ENCODE data around the gene TRIM59. TPM values are rescaled to one million over a fixed set of nuclear protein-coding genes. Genes with fewer than 3 reads are reported as not detected.
A peak's percentile ranks its signal among the peaks of the same experiment; 100 is the strongest.

TRIM59 gene
- total RNA-seq, 1 donor, result 22.1 TPM

DNA sequence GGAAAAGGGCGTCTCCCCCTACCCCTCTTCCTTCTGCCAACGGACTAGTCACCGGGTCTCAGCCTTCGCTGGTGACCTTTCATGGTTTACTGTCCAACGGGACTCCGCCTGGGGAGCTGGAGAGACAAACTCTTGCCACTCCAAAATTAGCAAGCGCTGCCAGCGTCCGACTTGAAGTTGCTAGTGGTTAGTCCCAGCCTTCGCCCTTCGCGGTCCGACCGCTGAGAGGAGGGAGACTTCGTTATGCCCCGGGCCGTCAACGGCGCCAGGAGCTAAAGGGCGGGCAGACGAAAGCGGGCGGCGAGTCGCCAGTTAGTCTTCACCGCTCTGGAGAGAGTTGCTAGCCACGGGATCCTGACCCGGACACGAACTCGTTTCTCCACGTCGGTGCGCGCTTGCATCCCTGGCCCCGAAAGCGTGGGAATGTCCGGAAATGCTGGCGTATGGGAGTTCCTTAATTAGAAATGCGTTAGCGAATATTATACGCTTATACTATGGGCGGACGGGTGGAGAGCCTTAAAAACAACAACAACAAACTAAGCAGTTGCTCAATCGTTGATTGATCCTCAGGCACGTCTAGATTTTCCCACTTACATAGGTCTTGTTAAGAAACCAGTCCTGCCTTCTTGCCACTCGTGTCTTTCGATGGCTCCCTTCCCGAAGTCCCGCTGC is 49.4 kb downstream of the TRIM59 start:
- DNase-seq (ENCODE audit: insufficient read length, low spot score, missing footprints), result peak; percentile 60
- peak overlapping the region; percentile 99 for H2AFZ ChIP-seq (ENCODE audit: low read length)
- H3K4me1 ChIP-seq (ENCODE audit: insufficient read depth, low read length), result peaks cover 31% of the 10 kb centered on the region
- H3K27ac ChIP-seq (ENCODE audit: low read depth, low read length), result peak overlapping the region; percentile 94
- no peaks in the 10 kb centered on the region for H3K9me3 ChIP-seq (ENCODE audit: low read depth, low read length)
- H3K27me3 ChIP-seq (ENCODE audit: insufficient read depth, low read length), result no peaks in the 10 kb centered on the region
- no peaks in the 10 kb centered on the region for H4K20me1 ChIP-seq (ENCODE audit: insufficient read depth, low read length)
- H3K4me2 ChIP-seq (ENCODE audit: insufficient read depth, low read length), result peak overlapping the region; percentile 95
- TF ChIP-seq, protein P1, sequence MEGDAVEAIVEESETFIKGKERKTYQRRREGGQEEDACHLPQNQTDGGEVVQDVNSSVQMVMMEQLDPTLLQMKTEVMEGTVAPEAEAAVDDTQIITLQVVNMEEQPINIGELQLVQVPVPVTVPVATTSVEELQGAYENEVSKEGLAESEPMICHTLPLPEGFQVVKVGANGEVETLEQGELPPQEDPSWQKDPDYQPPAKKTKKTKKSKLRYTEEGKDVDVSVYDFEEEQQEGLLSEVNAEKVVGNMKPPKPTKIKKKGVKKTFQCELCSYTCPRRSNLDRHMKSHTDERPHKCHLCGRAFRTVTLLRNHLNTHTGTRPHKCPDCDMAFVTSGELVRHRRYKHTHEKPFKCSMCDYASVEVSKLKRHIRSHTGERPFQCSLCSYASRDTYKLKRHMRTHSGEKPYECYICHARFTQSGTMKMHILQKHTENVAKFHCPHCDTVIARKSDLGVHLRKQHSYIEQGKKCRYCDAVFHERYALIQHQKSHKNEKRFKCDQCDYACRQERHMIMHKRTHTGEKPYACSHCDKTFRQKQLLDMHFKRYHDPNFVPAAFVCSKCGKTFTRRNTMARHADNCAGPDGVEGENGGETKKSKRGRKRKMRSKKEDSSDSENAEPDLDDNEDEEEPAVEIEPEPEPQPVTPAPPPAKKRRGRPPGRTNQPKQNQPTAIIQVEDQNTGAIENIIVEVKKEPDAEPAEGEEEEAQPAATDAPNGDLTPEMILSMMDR (IDR thresholded peaks at IDR 0.05; ENCODE audit: extremely low read depth, low read depth, low read length), result no peak
- H3K79me2 ChIP-seq (ENCODE audit: insufficient read depth, low read length), result peaks cover 88% of the 10 kb centered on the region
- H3K36me3 ChIP-seq (ENCODE audit: insufficient read depth, low read length), result no peaks in the 10 kb centered on the region
- peak overlapping the region; percentile 93 for H3K4me3 ChIP-seq (ENCODE audit: insufficient read depth, low read length)

DNA sequence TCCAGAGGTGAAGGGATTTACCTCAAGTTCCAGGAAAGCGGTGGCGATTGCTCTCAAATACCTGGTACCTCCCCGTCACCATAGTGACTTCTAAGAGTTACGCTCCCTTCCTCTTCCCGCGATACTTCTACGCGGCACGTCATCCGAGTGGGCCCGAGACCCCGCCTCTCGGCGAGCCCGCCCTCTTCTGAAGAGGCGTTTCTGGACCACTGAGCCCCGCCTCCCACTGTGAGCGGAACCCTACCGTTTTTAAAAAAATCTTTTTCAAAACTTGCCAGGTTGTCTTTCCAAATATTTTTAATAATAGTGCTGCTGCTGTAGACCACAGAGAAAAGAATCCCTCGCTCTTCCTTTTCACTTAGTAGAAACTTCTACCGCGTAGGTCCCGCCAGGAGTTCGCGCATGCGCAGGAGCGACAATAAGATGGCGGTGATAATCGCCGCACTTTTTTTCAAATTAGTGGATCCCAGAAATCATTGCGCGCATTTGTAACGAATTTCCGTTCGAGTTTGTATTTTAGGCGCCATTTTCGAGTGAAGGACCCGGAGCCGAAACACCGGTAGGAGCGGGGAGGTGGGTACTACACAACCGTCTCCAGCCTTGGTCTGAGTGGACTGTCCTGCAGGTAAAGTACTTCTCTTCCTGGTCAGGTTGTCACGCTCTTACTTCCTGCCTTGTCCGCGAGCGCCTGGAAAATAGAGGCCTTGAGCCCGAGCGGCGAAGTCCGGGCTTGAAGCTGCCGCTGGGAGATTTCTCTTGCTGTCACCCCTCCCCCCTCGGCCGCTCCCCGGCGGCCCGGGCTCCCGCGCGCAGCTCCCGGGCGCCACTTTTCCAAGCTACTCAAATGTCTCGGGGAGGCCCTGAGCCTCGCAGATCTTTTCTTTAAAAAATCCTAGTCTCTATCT is 50.2 kb downstream of the TRIM59 start, which contains the start of the genes IFT80 and SMC4:
Gene IFT80 (minus strand): TSS at position 101 of the 905 bp plus-strand sequence. CDS start 14,625 bp downstream, outside the sequence.
Gene SMC4 (plus strand): TSS at position 526 of the 905 bp plus-strand sequence. CDS start 1,177 bp downstream, outside the sequence.
- Histone ChIP-seq H2AFZ (ENCODE audit: low read length) (peak within 1 kb of the TSS; percentile 99), H4K20me1 (ENCODE audit: insufficient read depth, low read length) (no peaks in the 10 kb centered on the region), H3K27ac (ENCODE audit: low read depth, low read length) (peak within 1 kb of the TSS; percentile 94), H3K4me3 (ENCODE audit: insufficient read depth, low read length) (peak within 1 kb of the TSS; percentile 93), H3K79me2 (ENCODE audit: insufficient read depth, low read length) (peaks cover 82% of the 10 kb centered on the region), H3K27me3 (ENCODE audit: insufficient read depth, low read length) (no peaks in the 10 kb centered on the region), H3K4me1 (ENCODE audit: insufficient read depth, low read length) (peaks cover 26% of the 10 kb centered on the region), H3K9me3 (ENCODE audit: low read depth, low read length) (no peaks in the 10 kb centered on the region), H3K36me3 (ENCODE audit: insufficient read depth, low read length) (no peaks in the 10 kb centered on the region), H3K4me2 (ENCODE audit: insufficient read depth, low read length) (peak within 1 kb of the TSS; percentile 95)
- peak; percentile 97 for DNase-seq (ENCODE audit: insufficient read length, low spot score, missing footprints)
- TF ChIP-seq, protein P1 (IDR thresholded peaks at IDR 0.05; ENCODE audit: extremely low read depth, low read depth, low read length), result no peak

DNA sequence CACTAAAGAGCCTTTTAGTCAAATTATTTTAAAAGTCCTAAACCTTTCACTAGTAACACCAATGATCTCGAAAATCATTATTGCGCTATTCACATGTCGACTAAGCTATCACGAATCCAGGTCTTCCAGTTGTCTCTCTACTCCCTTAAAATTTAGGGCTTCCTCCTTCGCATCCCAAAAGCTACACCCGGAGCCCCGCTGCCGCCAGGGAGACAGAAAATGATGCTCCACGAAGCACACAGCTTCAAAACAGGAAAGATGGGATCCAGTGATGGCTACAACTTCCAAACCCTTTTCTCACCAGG is 50.8 kb downstream of the TRIM59 start:
- DNase-seq (ENCODE audit: insufficient read length, low spot score, missing footprints), result no peak
- Histone ChIP-seq H4K20me1 (ENCODE audit: insufficient read depth, low read length) (no peaks in the 10 kb centered on the region), H3K27me3 (ENCODE audit: insufficient read depth, low read length) (no peaks in the 10 kb centered on the region), H3K4me2 (ENCODE audit: insufficient read depth, low read length) (peak overlapping the region; percentile 95), H2AFZ (ENCODE audit: low read length) (peak overlapping the region; percentile 99), H3K36me3 (ENCODE audit: insufficient read depth, low read length) (no peaks in the 10 kb centered on the region), H3K79me2 (ENCODE audit: insufficient read depth, low read length) (peaks cover 82% of the 10 kb centered on the region), H3K27ac (ENCODE audit: low read depth, low read length) (peak overlapping the region; percentile 94), H3K4me1 (ENCODE audit: insufficient read depth, low read length) (peaks cover 20% of the 10 kb centered on the region), H3K4me3 (ENCODE audit: insufficient read depth, low read length) (peak overlapping the region; percentile 93), H3K9me3 (ENCODE audit: low read depth, low read length) (no peaks in the 10 kb centered on the region)
- TF ChIP-seq, protein P1 (IDR thresholded peaks at IDR 0.05; ENCODE audit: extremely low read depth, low read depth, low read length), result no peak

DNA sequence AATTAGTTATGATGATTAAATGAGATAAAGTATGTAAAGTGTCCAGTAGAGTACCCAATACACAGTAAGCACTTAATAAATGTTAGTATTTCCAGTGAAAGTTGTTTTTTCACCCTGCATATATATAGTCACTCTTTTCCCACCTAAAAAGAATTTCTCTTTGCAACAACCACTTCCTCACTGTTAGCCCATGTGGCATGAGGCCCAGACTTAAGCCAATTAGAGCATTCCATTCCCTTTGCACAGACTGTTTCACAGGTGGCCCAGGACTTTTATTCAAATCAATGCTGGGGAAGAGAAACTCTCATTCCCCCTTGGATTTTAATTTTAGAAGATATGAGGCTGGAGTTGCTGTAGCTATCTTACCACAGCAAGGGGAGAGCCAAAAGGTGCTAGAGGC is 54.3 kb downstream of the TRIM59 start:
- peaks cover 4% of the 10 kb centered on the region for H4K20me1 ChIP-seq (ENCODE audit: insufficient read depth, low read length)
- peak overlapping the region; percentile 21 for H3K4me2 ChIP-seq (ENCODE audit: insufficient read depth, low read length)
- H2AFZ ChIP-seq (ENCODE audit: low read length), result no peak overlapping the region
- H3K9me3 ChIP-seq (ENCODE audit: low read depth, low read length), result no peaks in the 10 kb centered on the region
- H3K36me3 ChIP-seq (ENCODE audit: insufficient read depth, low read length), result peaks cover 5% of the 10 kb centered on the region
- H3K79me2 ChIP-seq (ENCODE audit: insufficient read depth, low read length), result peaks cover 78% of the 10 kb centered on the region
- TF ChIP-seq, protein P1 (IDR thresholded peaks at IDR 0.05; ENCODE audit: extremely low read depth, low read depth, low read length), result no peak
- peak overlapping the region; percentile 17 for H3K27ac ChIP-seq (ENCODE audit: low read depth, low read length)
- no peak overlapping the region for H3K4me3 ChIP-seq (ENCODE audit: insufficient read depth, low read length)
- H3K27me3 ChIP-seq (ENCODE audit: insufficient read depth, low read length), result no peaks in the 10 kb centered on the region
- DNase-seq (ENCODE audit: insufficient read length, low spot score, missing footprints), result peak; percentile 87
- peaks cover 17% of the 10 kb centered on the region for H3K4me1 ChIP-seq (ENCODE audit: insufficient read depth, low read length)
